Neural cell (in vitro differentiated cells): ENCODE measurements around the gene YBX2.

ENCODE experiments used
- RAD21 ChIP-seq: fragments of 450-650 bp; conservative IDR thresholded peaks from 2 replicates; pipeline ENCODE4 v1.6.1; 2014; ENCODE audit warnings: antibody characterized with exemption, mild to moderate bottlenecking, moderate library complexity
- SMC3 ChIP-seq: fragments of 450-650 bp; conservative IDR thresholded peaks from 2 replicates; pipeline ENCODE4 v1.6.1; 2014; ENCODE audit warnings: antibody characterized with exemption, mild to moderate bottlenecking, moderate library complexity; ENCODE audit not compliant: poor library complexity

DNA sequence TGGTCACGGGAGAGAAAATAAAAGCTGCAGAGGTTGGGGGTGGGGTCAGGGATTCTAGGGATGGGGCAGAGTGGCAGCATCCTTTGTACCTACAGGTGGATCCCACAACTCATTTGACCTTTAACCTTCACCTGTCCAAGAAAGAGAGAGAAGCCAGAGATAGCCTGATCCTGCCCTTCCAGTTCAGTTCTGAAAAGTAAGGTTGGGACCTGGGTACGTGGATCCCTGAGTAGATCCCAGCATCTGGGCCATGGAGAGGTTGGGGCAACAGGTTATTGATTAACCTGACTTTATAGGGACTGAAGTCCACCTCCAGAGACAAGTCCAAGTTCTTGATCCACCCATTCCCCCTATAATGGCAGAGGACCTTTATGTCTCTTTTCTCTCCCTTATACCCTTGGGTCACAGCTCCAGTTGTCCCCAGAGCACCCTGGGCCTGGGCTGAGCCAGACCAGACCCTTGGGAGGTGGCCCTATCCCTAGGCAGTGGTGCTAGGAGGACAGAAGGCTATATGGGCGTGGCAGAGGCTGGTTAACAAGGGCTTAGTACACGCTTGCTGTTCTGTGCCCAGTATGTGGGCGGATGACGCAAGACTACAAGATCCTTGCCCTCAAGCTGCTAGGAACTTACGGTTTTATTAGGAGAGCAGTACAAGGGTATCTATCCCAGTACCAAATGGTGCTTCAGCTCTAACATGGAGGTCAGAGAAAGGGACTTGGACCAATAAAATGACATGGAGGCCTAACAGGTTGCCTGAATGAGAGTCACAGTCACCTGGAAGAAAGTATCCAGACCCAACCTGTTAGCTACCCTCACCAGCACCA, 35.5 kb downstream of the YBX2 start:
- TF ChIP-seq RAD21 = no peak
- TF ChIP-seq SMC3 = no peak
